Bronchial epithelial cell (primary cell): Measurements from ENCODE around the gene LRMDA. TPM values are rescaled to one million over a fixed set of nuclear protein-coding genes. Genes with fewer than 3 reads are reported as not detected.

ENCODE experiments used
- DNase-seq: peaks from one replicate; pipeline ENCODE4 v3.0.0-alpha.2; 2010; ENCODE audit warnings: low read depth
- FAIRE-seq: peaks from 2 replicates; lab custom pipeline; 2011; peaks lifted over from hg19 to GRCh38; lab: Jason Lieb, UNC
- H3K27me3 ChIP-seq: 2 replicates; pipeline ENCODE4 v1.5.1; 2011; ENCODE audit warnings: low read length; ENCODE audit not compliant: control insufficient read depth, insufficient read depth
- H3K36me3 ChIP-seq: 2 replicates; pipeline ENCODE4 v1.5.1; 2011; ENCODE audit warnings: low read length; ENCODE audit not compliant: control insufficient read depth, insufficient read depth
- H3K4me3 ChIP-seq: 2 replicates; pipeline ENCODE4 v1.5.1; 2011; ENCODE audit warnings: mild to moderate bottlenecking, low read depth, low read length, control low read depth
- total RNA-seq: library from RNA; depleted of rRNA; stranded (reverse); fragments of >200 nt; gene quantifications from 2 replicates; pipeline ENCODE4 v1.2.1, GENCODE V29; 2014
- TF ChIP-seq, protein P1 (sequence below): IDR thresholded peaks from 2 replicates; pipeline ENCODE4 v1.5.1; 2011; ENCODE audit warnings: mild to moderate bottlenecking, moderate library complexity, low read length, control low read depth, inconsistent platforms; ENCODE audit not compliant: insufficient read depth, severe bottlenecking

LRMDA gene
- total RNA-seq, 1 donor from 2014 or later: 1.6 TPM

- TF ChIP-seq, protein P1, sequence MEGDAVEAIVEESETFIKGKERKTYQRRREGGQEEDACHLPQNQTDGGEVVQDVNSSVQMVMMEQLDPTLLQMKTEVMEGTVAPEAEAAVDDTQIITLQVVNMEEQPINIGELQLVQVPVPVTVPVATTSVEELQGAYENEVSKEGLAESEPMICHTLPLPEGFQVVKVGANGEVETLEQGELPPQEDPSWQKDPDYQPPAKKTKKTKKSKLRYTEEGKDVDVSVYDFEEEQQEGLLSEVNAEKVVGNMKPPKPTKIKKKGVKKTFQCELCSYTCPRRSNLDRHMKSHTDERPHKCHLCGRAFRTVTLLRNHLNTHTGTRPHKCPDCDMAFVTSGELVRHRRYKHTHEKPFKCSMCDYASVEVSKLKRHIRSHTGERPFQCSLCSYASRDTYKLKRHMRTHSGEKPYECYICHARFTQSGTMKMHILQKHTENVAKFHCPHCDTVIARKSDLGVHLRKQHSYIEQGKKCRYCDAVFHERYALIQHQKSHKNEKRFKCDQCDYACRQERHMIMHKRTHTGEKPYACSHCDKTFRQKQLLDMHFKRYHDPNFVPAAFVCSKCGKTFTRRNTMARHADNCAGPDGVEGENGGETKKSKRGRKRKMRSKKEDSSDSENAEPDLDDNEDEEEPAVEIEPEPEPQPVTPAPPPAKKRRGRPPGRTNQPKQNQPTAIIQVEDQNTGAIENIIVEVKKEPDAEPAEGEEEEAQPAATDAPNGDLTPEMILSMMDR: no peak
- Histone ChIP-seq H3K4me3 (no peak overlapping the region), H3K36me3 (no peaks in the 10 kb centered on the region), H3K27me3 (no peaks in the 10 kb centered on the region)
- FAIRE-seq (peak; percentile 86), DNase-seq (no peak)
These were observed 292.0 kb downstream of the LRMDA start for GRCh38 chr10:75723319-75723980.

- TF ChIP-seq, protein P1: no peak
- no peak for FAIRE-seq
- no peaks in the 10 kb centered on the region for H3K27me3 ChIP-seq
- H3K36me3 ChIP-seq: no peaks in the 10 kb centered on the region
- H3K4me3 ChIP-seq: no peak overlapping the region
- no peak for DNase-seq
These were observed 292.6 kb downstream of the LRMDA start for GRCh38 chr10:75724047-75724446.

- H3K27me3 ChIP-seq: no peaks in the 10 kb centered on the region
- H3K36me3 ChIP-seq: no peaks in the 10 kb centered on the region
- DNase-seq: no peak
- TF ChIP-seq, protein P1: no peak
- FAIRE-seq: peak; percentile 77
- H3K4me3 ChIP-seq: no peak overlapping the region
These were observed 295.4 kb downstream of the LRMDA start for GRCh38 chr10:75726522-75727483.

GRCh38 chr10:75730847-75731246, 299.4 kb downstream of the LRMDA start:
- no peak for FAIRE-seq
- H3K36me3 ChIP-seq: no peaks in the 10 kb centered on the region
- no peaks in the 10 kb centered on the region for H3K27me3 ChIP-seq
- no peak for DNase-seq
- TF ChIP-seq, protein P1: no peak
- no peak overlapping the region for H3K4me3 ChIP-seq

GRCh38 chr10:75733135-75733890, 301.9 kb downstream of the LRMDA start:
- DNase-seq (no peak), FAIRE-seq (no peak)
- no peaks in the 10 kb centered on the region for H3K36me3 ChIP-seq
- H3K27me3 ChIP-seq: no peaks in the 10 kb centered on the region
- no peak overlapping the region for H3K4me3 ChIP-seq
- TF ChIP-seq, protein P1: no peak
